Neural progenitor cell (in vitro differentiated cells): Measurements from ENCODE around the gene MIEF1.

ENCODE experiments used
- CTCF ChIP-seq: fragments of 200-600 bp; sonication (generic); IDR thresholded peaks from 2 replicates; pipeline ENCODE4 v1.5.1; 2017; ENCODE audit warnings: antibody characterized with exemption, mild to moderate bottlenecking
- EZH2 ChIP-seq: fragments of 200-600 bp; sonication (generic); IDR thresholded peaks from 2 replicates; pipeline ENCODE4 v1.6.1; 2017; ENCODE audit warnings: antibody characterized with exemption, mild to moderate bottlenecking, moderate library complexity
- EZH2phosphoT487 ChIP-seq: fragments of 200-600 bp; sonication (generic); IDR thresholded peaks from 2 replicates; pipeline ENCODE4 v1.6.1; 2017; ENCODE audit warnings: antibody characterized with exemption

DNA sequence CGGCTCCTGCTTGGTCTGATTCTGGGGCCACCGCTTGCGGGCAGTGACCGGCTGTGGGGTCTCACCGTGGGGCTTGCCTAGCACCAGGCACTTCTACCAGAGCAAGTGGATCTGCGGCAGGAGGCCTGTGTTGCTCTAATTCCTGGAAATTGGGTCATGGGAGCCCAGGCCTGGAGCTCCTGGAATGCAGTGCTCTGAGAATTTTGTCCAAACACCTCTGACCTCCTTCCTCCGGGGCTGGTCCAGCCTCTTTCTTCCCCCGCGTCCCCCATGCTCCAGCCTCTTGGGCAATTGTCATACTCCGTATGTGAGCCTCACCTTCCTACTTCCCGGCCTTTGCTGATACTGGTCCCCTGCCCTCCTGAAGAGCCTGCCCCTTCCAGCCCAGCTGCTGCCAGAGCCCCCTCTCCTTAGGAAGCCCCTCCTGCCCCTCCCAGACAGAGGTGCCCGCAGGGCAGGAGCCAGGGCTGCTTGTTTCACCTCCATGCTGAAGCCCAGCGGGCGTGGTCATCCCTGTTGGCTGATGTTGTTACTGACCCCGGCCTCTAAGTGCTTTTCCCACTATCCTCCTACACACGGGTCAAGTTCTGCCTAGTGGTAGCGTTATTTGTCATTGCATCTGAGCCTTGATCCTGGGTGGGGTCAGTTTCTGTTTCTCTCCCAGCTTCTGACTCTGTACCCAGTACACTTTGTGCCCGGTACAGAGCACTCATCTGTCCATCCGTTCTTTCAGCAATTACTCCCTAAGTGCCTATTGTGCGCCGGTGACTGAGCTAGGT, 35.7 kb upstream of the MIEF1 start:
- no peak for TF ChIP-seq CTCF
- TF ChIP-seq EZH2: no peak
- no peak for TF ChIP-seq EZH2phosphoT487
